Measurements from ENCODE around the gene ZMIZ1.

ZMIZ1 gene

GRCh38 chr10:79178614-79179163 lies 109.9 kb downstream of the ZMIZ1 start:
- DNase-seq: no peak

- DNase-seq: no peak
These were observed 110.6 kb downstream of the ZMIZ1 start for GRCh38 chr10:79179164-79179956.

- no peak for DNase-seq
These were observed 111.2 kb downstream of the ZMIZ1 start for GRCh38 chr10:79179957-79180309.

- no peak for DNase-seq
These were observed 111.9 kb downstream of the ZMIZ1 start for GRCh38 chr10:79180414-79181221.

- DNase-seq: no peak
These were observed 112.5 kb downstream of the ZMIZ1 start for GRCh38 chr10:79181227-79181626.

- DNase-seq: no peak
These were observed 113.1 kb downstream of the ZMIZ1 start for GRCh38 chr10:79181698-79182521.

- no peak for DNase-seq
These were observed 114.2 kb downstream of the ZMIZ1 start for GRCh38 chr10:79182781-79183467.

- no peak for DNase-seq
These were observed 114.7 kb downstream of the ZMIZ1 start for GRCh38 chr10:79183468-79183865.

- DNase-seq: no peak
These were observed 115.4 kb downstream of the ZMIZ1 start for GRCh38 chr10:79184145-79184625.

GRCh38 chr10:79184657-79185056 lies 115.9 kb downstream of the ZMIZ1 start:
- no peak for DNase-seq

GRCh38 chr10:79185067-79185774 lies 116.5 kb downstream of the ZMIZ1 start:
- DNase-seq: no peak

- DNase-seq: no peak
These were observed 117.1 kb downstream of the ZMIZ1 start for GRCh38 chr10:79185796-79186374.

- no peak for DNase-seq
These were observed 117.8 kb downstream of the ZMIZ1 start for GRCh38 chr10:79186486-79187120.

- no peak for DNase-seq
These were observed 118.6 kb downstream of the ZMIZ1 start for GRCh38 chr10:79187121-79187940.

- no peak for DNase-seq
These were observed 119.6 kb downstream of the ZMIZ1 start for GRCh38 chr10:79188154-79188965.

GRCh38 chr10:79189181-79189580 lies 120.4 kb downstream of the ZMIZ1 start:
- no peak for DNase-seq

GRCh38 chr10:79189853-79190435 lies 121.2 kb downstream of the ZMIZ1 start:
- no peak for DNase-seq

- DNase-seq: no peak
These were observed 122.0 kb downstream of the ZMIZ1 start for GRCh38 chr10:79190740-79191261.
